ENCODE measurements around the gene CA10.

Gene CA10

DNA sequence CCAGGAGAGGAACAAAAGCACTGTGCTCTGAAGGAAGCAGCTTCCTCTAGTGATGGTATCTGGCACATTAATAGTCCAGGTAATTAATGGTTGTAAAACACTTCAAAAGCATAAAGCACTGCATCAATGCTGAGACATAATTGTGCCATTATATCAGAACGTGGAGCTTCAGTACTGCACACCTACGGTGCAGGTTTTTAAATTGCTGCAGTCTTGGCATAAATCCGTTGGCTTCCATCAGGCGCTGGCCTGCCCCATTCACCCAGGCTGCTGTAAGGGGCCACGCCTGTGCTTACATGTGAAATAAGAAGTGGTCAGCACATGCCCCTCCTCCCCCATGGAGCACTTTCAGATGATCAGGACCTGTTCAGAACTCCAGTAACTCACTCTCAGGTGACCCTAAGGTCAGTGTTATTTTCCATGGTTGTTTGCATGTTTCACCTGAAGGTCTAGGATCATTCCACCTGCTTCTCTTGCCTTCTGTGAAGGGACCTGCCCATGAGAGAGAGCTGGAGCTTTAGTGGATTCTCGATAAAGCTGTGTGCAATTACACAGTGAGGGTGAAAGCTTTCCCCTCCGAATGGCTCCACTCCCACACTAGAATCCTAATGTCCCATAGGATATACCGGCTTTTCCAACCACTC lies 345.3 kb downstream of the CA10 start:
- Histone ChIP-seq H3K79me2 (ENCODE audit: insufficient read depth, low read length) (no peaks in the 10 kb centered on the region), H3K9me2 (replicated peaks; ENCODE audit: insufficient read depth, low read length) (no peaks in the 10 kb centered on the region), H3K4me2 (ENCODE audit: low read depth, low read length, poor library complexity, severe bottlenecking) (no peak overlapping the region), H3K27me3 (ENCODE audit: low read length) (no peaks in the 10 kb centered on the region), H3K4me3 (ENCODE audit: insufficient read depth, low read length, poor library complexity, severe bottlenecking) (no peak overlapping the region), H3K9me3 (ENCODE audit: insufficient read depth, low read length) (no peaks in the 10 kb centered on the region), H3K36me3 (ENCODE audit: low read length) (no peaks in the 10 kb centered on the region), H3F3A (ENCODE audit: insufficient read depth) (no peaks in the 10 kb centered on the region), H2AFZ (ENCODE audit: low read depth, low read length, severe bottlenecking) (no peak overlapping the region), H3K27ac (ENCODE audit: low read depth, low read length) (no peak overlapping the region), H3K9ac (ENCODE audit: low read length) (no peak overlapping the region), H4K20me1 (ENCODE audit: low read depth, low read length) (no peaks in the 10 kb centered on the region)
- no peak for TF ChIP-seq EZH2phosphoT487 (conservative IDR thresholded peaks at IDR 0.05; ENCODE audit: low read length)
- TF ChIP-seq CTCF (IDR thresholded peaks at IDR 0.05; ENCODE audit: insufficient read depth, low read length, poor library complexity, severe bottlenecking), result no peak

GRCh38 chr17:51807460-51807859 lies 351.1 kb downstream of the CA10 start:
- Histone ChIP-seq H3K9me2 (replicated peaks; ENCODE audit: insufficient read depth, low read length) (no peaks in the 10 kb centered on the region), H3K9me3 (ENCODE audit: insufficient read depth, low read length) (no peaks in the 10 kb centered on the region), H4K20me1 (ENCODE audit: low read depth, low read length) (no peaks in the 10 kb centered on the region), H3K4me3 (ENCODE audit: insufficient read depth, low read length, poor library complexity, severe bottlenecking) (no peak overlapping the region), H3F3A (ENCODE audit: insufficient read depth) (no peaks in the 10 kb centered on the region), H3K4me2 (ENCODE audit: low read depth, low read length, poor library complexity, severe bottlenecking) (no peak overlapping the region), H3K36me3 (ENCODE audit: low read length) (no peaks in the 10 kb centered on the region), H3K27me3 (ENCODE audit: low read length) (no peaks in the 10 kb centered on the region), H3K79me2 (ENCODE audit: insufficient read depth, low read length) (no peaks in the 10 kb centered on the region), H3K27ac (ENCODE audit: low read depth, low read length) (no peak overlapping the region), H2AFZ (ENCODE audit: low read depth, low read length, severe bottlenecking) (no peak overlapping the region), H3K9ac (ENCODE audit: low read length) (no peak overlapping the region)
- TF ChIP-seq EZH2phosphoT487 (conservative IDR thresholded peaks at IDR 0.05; ENCODE audit: low read length), result no peak
- no peak for TF ChIP-seq CTCF (IDR thresholded peaks at IDR 0.05; ENCODE audit: insufficient read depth, low read length, poor library complexity, severe bottlenecking)

- no peak overlapping the region for H3K27ac ChIP-seq (ENCODE audit: low read depth, low read length)
- no peak overlapping the region for H3K9ac ChIP-seq (ENCODE audit: low read length)
- H3K4me3 ChIP-seq (ENCODE audit: insufficient read depth, low read length, poor library complexity, severe bottlenecking), result no peak overlapping the region
- TF ChIP-seq CTCF (IDR thresholded peaks at IDR 0.05; ENCODE audit: insufficient read depth, low read length, poor library complexity, severe bottlenecking) (no peak), EZH2phosphoT487 (conservative IDR thresholded peaks at IDR 0.05; ENCODE audit: low read length) (no peak)
- no peaks in the 10 kb centered on the region for H3K9me2 ChIP-seq (replicated peaks; ENCODE audit: insufficient read depth, low read length)
- no peaks in the 10 kb centered on the region for H3K27me3 ChIP-seq (ENCODE audit: low read length)
- H3K79me2 ChIP-seq (ENCODE audit: insufficient read depth, low read length), result no peaks in the 10 kb centered on the region
- no peaks in the 10 kb centered on the region for H3K36me3 ChIP-seq (ENCODE audit: low read length)
- H2AFZ ChIP-seq (ENCODE audit: low read depth, low read length, severe bottlenecking), result no peak overlapping the region
- no peaks in the 10 kb centered on the region for H4K20me1 ChIP-seq (ENCODE audit: low read depth, low read length)
- no peaks in the 10 kb centered on the region for H3F3A ChIP-seq (ENCODE audit: insufficient read depth)
- no peaks in the 10 kb centered on the region for H3K9me3 ChIP-seq (ENCODE audit: insufficient read depth, low read length)
- H3K4me2 ChIP-seq (ENCODE audit: low read depth, low read length, poor library complexity, severe bottlenecking), result no peak overlapping the region
Measured at GRCh38 chr17:51805765-51806164, 352.7 kb downstream of the CA10 start.

Data from SU-DHL-6 (cell line).